ENCODE data around the gene PCDH8. TPM values are rescaled to one million over a fixed set of nuclear protein-coding genes. Genes with fewer than 3 reads are reported as not detected.

PCDH8 gene
- total RNA-seq, 4 donors from 2014 or later, result not detected

DNA sequence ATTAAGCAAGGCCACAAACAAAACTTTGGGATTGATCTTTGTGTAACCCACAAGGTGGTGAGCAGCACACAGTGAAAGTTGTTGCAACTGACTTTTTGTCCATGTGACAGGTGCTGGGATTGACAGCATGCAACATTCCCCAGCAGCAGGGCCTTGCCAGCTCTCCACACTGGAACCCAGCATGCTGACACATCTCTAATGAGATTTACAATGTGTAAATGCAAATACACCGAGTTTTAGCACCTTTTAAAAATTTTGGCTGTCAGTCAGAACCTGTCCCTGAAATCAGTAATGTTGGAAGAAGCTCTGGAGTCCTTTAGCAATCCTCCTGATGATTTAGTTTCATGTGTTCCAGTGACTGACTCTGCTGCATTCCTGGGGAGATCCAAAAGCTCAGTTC is 16.5 kb upstream of the PCDH8 start:
- WGBS, 2 donors, result 0% methylated on average over 1 of the region's 1 CpG

GRCh38 chr13:52862358-52863206 is 14.1 kb upstream of the PCDH8 start:
- DNase-seq, result no peak
- 31 to 39% methylated on average over 2 to 3 of the region's 3 CpGs for WGBS, 2 donors
- Histone ChIP-seq H3K27ac (no peak overlapping the region), H3K9me3 (no peaks in the 10 kb centered on the region), H3K27me3 (peaks cover 0 to 16% (median 0%) of the 10 kb centered on the region in 4 donors), H3K4me3 (no peak overlapping the region), H3K36me3 (no peaks in the 10 kb centered on the region), H3K4me1 (no peaks in the 10 kb centered on the region)
- no peak for TF ChIP-seq POLR2A (IDR thresholded peaks at IDR 0.05)
- TF ChIP-seq, protein P1, sequence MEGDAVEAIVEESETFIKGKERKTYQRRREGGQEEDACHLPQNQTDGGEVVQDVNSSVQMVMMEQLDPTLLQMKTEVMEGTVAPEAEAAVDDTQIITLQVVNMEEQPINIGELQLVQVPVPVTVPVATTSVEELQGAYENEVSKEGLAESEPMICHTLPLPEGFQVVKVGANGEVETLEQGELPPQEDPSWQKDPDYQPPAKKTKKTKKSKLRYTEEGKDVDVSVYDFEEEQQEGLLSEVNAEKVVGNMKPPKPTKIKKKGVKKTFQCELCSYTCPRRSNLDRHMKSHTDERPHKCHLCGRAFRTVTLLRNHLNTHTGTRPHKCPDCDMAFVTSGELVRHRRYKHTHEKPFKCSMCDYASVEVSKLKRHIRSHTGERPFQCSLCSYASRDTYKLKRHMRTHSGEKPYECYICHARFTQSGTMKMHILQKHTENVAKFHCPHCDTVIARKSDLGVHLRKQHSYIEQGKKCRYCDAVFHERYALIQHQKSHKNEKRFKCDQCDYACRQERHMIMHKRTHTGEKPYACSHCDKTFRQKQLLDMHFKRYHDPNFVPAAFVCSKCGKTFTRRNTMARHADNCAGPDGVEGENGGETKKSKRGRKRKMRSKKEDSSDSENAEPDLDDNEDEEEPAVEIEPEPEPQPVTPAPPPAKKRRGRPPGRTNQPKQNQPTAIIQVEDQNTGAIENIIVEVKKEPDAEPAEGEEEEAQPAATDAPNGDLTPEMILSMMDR (IDR thresholded peaks at IDR 0.05), result peak in 5 of 6 experiments; percentile 44 to 62 (median 52)
- intact Hi-C loops (cut with DNase I), result no loop called here

More for the DNA sequence above, 16.5 kb upstream of the PCDH8 start:
- no peak for DNase-seq
- TF ChIP-seq, protein P1 (IDR thresholded peaks at IDR 0.05), result no peak
- no peak for TF ChIP-seq POLR2A (IDR thresholded peaks at IDR 0.05)
- Histone ChIP-seq H3K4me3 (no peak overlapping the region), H3K4me1 (no peaks in the 10 kb centered on the region), H3K36me3 (no peaks in the 10 kb centered on the region), H3K27ac (no peak overlapping the region), H3K27me3 (peaks cover 0 to 10% (median 0%) of the 10 kb centered on the region in 4 donors), H3K9me3 (no peaks in the 10 kb centered on the region)
- intact Hi-C loops (cut with DNase I), result no loop called here

GRCh38 chr13:52852444-52852843 is 4.0 kb upstream of the PCDH8 start:
- no peak for TF ChIP-seq POLR2A (IDR thresholded peaks at IDR 0.05)
- TF ChIP-seq, protein P1 (IDR thresholded peaks at IDR 0.05), result no peak
- intact Hi-C loops (cut with DNase I), result no loop called here
- no peak for DNase-seq
- Histone ChIP-seq H3K4me3 (no peak overlapping the region), H3K36me3 (no peaks in the 10 kb centered on the region), H3K27ac (no peak overlapping the region), H3K9me3 (peaks cover 0 to 5% (median 0%) of the 10 kb centered on the region in 3 donors), H3K27me3 (peaks cover 6 to 79% (median 14%) of the 10 kb centered on the region in 4 donors), H3K4me1 (peaks cover 0 to 47% (median 7%) of the 10 kb centered on the region in 3 donors)
- 66 to 82% methylated on average over 2 of the region's 2 CpGs for WGBS, 2 donors

DNA sequence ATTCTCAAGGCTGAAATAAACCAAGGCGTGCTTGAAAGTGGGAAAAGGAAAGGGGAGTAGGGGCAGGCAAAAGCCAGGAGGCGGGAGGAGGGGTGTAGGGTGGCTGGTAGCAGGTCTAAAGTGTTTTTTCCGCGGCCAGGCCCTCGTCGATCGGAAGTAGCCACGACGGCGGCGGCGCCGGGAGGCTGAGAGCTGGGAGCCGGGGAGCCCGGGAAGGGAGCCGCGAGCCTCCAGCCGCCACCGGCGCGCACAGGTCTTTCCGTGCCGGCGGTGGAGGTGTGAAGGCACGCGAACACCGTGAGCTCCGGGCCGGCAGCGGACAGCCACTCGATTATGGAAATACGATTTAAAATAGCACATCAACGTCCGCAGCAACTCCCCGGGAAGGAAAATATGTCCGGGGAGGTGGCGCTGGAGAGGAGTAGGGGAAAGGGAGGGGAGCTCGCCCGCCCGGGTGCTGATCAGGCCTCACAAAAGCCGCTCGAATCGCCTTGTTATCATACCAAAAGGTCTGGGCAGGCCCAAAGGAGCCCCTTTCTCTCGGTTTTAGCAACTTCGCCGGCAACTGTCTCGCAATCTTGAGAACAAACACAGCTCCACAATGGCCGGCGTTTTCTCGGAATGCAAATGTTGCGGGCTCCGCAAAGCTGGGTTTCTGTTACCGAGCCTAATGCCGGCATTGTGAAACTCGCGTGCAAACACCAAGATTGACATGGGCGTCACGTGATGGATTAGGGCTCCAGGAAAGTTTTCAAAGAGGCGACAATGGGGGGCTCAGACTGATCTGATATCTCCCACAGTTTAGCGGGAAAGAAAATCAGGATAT is 2.9 kb upstream of the PCDH8 start:
- Histone ChIP-seq H3K27ac (peak overlapping the region in 3 of 4 donors; percentile 33 to 40 (median 34)), H3K27me3 (peaks cover 10 to 79% (median 23%) of the 10 kb centered on the region in 4 donors), H3K9me3 (peaks cover 0 to 15% (median 0%) of the 10 kb centered on the region in 3 donors), H3K36me3 (no peaks in the 10 kb centered on the region), H3K4me1 (peaks cover 0 to 58% (median 7%) of the 10 kb centered on the region in 3 donors), H3K4me3 (peak overlapping the region; percentile 47 to 74 (median 63))
- no peak for DNase-seq
- WGBS, 2 donors, result 0 to 2% methylated on average over 50 to 51 of the region's 60 CpGs
- TF ChIP-seq, protein P1 (IDR thresholded peaks at IDR 0.05), result no peak
- TF ChIP-seq POLR2A (IDR thresholded peaks at IDR 0.05), result no peak
- intact Hi-C loops (cut with DNase I), result no loop called here

Data from esophagus squamous epithelium (tissue), 5 donors.